Activated CD8-positive, alpha-beta memory T cell treated with anti-CD3 and anti-CD28 coated beads, Interleukin-2, amount 50 U/mL, for 24 hours (primary cell): ENCODE results near the gene ADARB2.

Experiments used
- DNase-seq: peaks from one replicate; pipeline ENCODE4 v3.0.0-alpha.2; 2020; ENCODE audit errors: extremely low read depth

ADARB2 gene

GRCh38 chr10:1499359-1499957 lies 237.9 kb downstream of the ADARB2 start:
- no peak for DNase-seq

- no peak for DNase-seq
These were observed 238.5 kb downstream of the ADARB2 start for GRCh38 chr10:1498746-1499358.

GRCh38 chr10:1495915-1496517 lies 241.3 kb downstream of the ADARB2 start:
- DNase-seq, result no peak

- no peak for DNase-seq
These were observed 244.7 kb downstream of the ADARB2 start for GRCh38 chr10:1492641-1493040.

GRCh38 chr10:1491901-1492300 lies 245.4 kb downstream of the ADARB2 start:
- no peak for DNase-seq

GRCh38 chr10:1489801-1490200 lies 247.5 kb downstream of the ADARB2 start:
- DNase-seq, result no peak

- DNase-seq, result no peak
These were observed 248.3 kb downstream of the ADARB2 start for GRCh38 chr10:1488970-1489548.

- DNase-seq, result no peak
These were observed 250.3 kb downstream of the ADARB2 start for GRCh38 chr10:1486841-1487687.

GRCh38 chr10:1485357-1485756 lies 252.0 kb downstream of the ADARB2 start:
- DNase-seq, result no peak

GRCh38 chr10:1483826-1484225 lies 253.5 kb downstream of the ADARB2 start:
- DNase-seq, result no peak

- no peak for DNase-seq
These were observed 254.1 kb downstream of the ADARB2 start for GRCh38 chr10:1483246-1483645.

- DNase-seq, result no peak
These were observed 259.7 kb downstream of the ADARB2 start for GRCh38 chr10:1477578-1477977.

- DNase-seq, result no peak
These were observed 260.9 kb downstream of the ADARB2 start for GRCh38 chr10:1476455-1476803.

- no peak for DNase-seq
These were observed 261.4 kb downstream of the ADARB2 start for GRCh38 chr10:1475771-1476454.

- no peak for DNase-seq
These were observed 262.2 kb downstream of the ADARB2 start for GRCh38 chr10:1475098-1475591.

GRCh38 chr10:1474376-1475097 lies 262.8 kb downstream of the ADARB2 start:
- no peak for DNase-seq

GRCh38 chr10:1473874-1474273 lies 263.5 kb downstream of the ADARB2 start:
- DNase-seq, result no peak

- DNase-seq, result no peak
These were observed 265.0 kb downstream of the ADARB2 start for GRCh38 chr10:1472178-1472958.

- no peak for DNase-seq
These were observed 268.5 kb downstream of the ADARB2 start for GRCh38 chr10:1468811-1469210.
